ENCODE measurements around the gene ZNF768.

The ZNF768 gene

GRCh38 chr16:30515275-30515674 lies 11.1 kb downstream of the ZNF768 start:
- no peak overlapping the region for H3K27ac ChIP-seq
- no peak overlapping the region for H3K9ac ChIP-seq
- no peaks in the 10 kb centered on the region for H4K20me1 ChIP-seq
- H3K36me3 ChIP-seq: no peaks in the 10 kb centered on the region
- no peak overlapping the region for H3K4me2 ChIP-seq
- TF ChIP-seq Cebpa-rat (IDR thresholded peaks at IDR 0.05): no peak
- no peak overlapping the region for H3K4me3 ChIP-seq
- no peaks in the 10 kb centered on the region for H3K9me3 ChIP-seq
- H3K27me3 ChIP-seq: no peaks in the 10 kb centered on the region
- peaks cover 14% of the 10 kb centered on the region for H3K4me1 ChIP-seq

GRCh38 chr16:30511509-30511908 lies 14.9 kb downstream of the ZNF768 start:
- TF ChIP-seq Cebpa-rat (IDR thresholded peaks at IDR 0.05): no peak
- no peaks in the 10 kb centered on the region for H3K36me3 ChIP-seq
- H3K4me3 ChIP-seq: no peak overlapping the region
- no peaks in the 10 kb centered on the region for H3K27me3 ChIP-seq
- H3K9ac ChIP-seq: no peak overlapping the region
- H3K4me1 ChIP-seq: peaks cover 17% of the 10 kb centered on the region
- H3K27ac ChIP-seq: no peak overlapping the region
- H3K4me2 ChIP-seq: no peak overlapping the region
- H4K20me1 ChIP-seq: no peaks in the 10 kb centered on the region
- H3K9me3 ChIP-seq: no peaks in the 10 kb centered on the region

GRCh38 chr16:30510376-30510938 lies 15.9 kb downstream of the ZNF768 start:
- TF ChIP-seq Cebpa-rat (IDR thresholded peaks at IDR 0.05): no peak
- no peaks in the 10 kb centered on the region for H3K27me3 ChIP-seq
- H4K20me1 ChIP-seq: no peaks in the 10 kb centered on the region
- no peaks in the 10 kb centered on the region for H3K9me3 ChIP-seq
- no peak overlapping the region for H3K4me2 ChIP-seq
- H3K4me3 ChIP-seq: no peak overlapping the region
- H3K36me3 ChIP-seq: no peaks in the 10 kb centered on the region
- no peak overlapping the region for H3K9ac ChIP-seq
- no peak overlapping the region for H3K27ac ChIP-seq
- H3K4me1 ChIP-seq: peaks cover 13% of the 10 kb centered on the region

- TF ChIP-seq Cebpa-rat (IDR thresholded peaks at IDR 0.05): no peak
- Histone ChIP-seq H3K4me2 (no peak overlapping the region), H3K36me3 (no peaks in the 10 kb centered on the region), H3K4me1 (peaks cover 13% of the 10 kb centered on the region), H3K9me3 (no peaks in the 10 kb centered on the region), H3K27me3 (no peaks in the 10 kb centered on the region), H3K9ac (no peak overlapping the region), H4K20me1 (no peaks in the 10 kb centered on the region), H3K27ac (no peak overlapping the region), H3K4me3 (no peak overlapping the region)
These were observed 17.1 kb downstream of the ZNF768 start for GRCh38 chr16:30509081-30509765.

- no peak for TF ChIP-seq Cebpa-rat (IDR thresholded peaks at IDR 0.05)
- no peaks in the 10 kb centered on the region for H3K27me3 ChIP-seq
- H3K4me2 ChIP-seq: no peak overlapping the region
- no peak overlapping the region for H3K9ac ChIP-seq
- H3K27ac ChIP-seq: no peak overlapping the region
- H3K36me3 ChIP-seq: no peaks in the 10 kb centered on the region
- peaks cover 4% of the 10 kb centered on the region for H3K4me1 ChIP-seq
- H4K20me1 ChIP-seq: no peaks in the 10 kb centered on the region
- no peaks in the 10 kb centered on the region for H3K9me3 ChIP-seq
- no peak overlapping the region for H3K4me3 ChIP-seq
These were observed 22.7 kb downstream of the ZNF768 start for GRCh38 chr16:30503403-30504296.

GRCh38 chr16:30499284-30499683 lies 27.1 kb downstream of the ZNF768 start:
- H3K9ac ChIP-seq: no peak overlapping the region
- H3K4me2 ChIP-seq: no peak overlapping the region
- H3K27ac ChIP-seq: no peak overlapping the region
- H3K27me3 ChIP-seq: no peaks in the 10 kb centered on the region
- H4K20me1 ChIP-seq: no peaks in the 10 kb centered on the region
- H3K9me3 ChIP-seq: no peaks in the 10 kb centered on the region
- no peaks in the 10 kb centered on the region for H3K36me3 ChIP-seq
- H3K4me3 ChIP-seq: no peak overlapping the region
- peaks cover 8% of the 10 kb centered on the region for H3K4me1 ChIP-seq
- no peak for TF ChIP-seq Cebpa-rat (IDR thresholded peaks at IDR 0.05)

- H4K20me1 ChIP-seq: no peaks in the 10 kb centered on the region
- TF ChIP-seq Cebpa-rat (IDR thresholded peaks at IDR 0.05): no peak
- H3K4me2 ChIP-seq: no peak overlapping the region
- no peaks in the 10 kb centered on the region for H3K27me3 ChIP-seq
- H3K4me1 ChIP-seq: peaks cover 15% of the 10 kb centered on the region
- H3K36me3 ChIP-seq: no peaks in the 10 kb centered on the region
- no peaks in the 10 kb centered on the region for H3K9me3 ChIP-seq
- H3K4me3 ChIP-seq: no peak overlapping the region
- H3K9ac ChIP-seq: no peak overlapping the region
- H3K27ac ChIP-seq: no peak overlapping the region
These were observed 31.7 kb downstream of the ZNF768 start for GRCh38 chr16:30494709-30495108.

GRCh38 chr16:30493941-30494488 lies 32.4 kb downstream of the ZNF768 start:
- no peaks in the 10 kb centered on the region for H3K9me3 ChIP-seq
- no peak for TF ChIP-seq Cebpa-rat (IDR thresholded peaks at IDR 0.05)
- no peaks in the 10 kb centered on the region for H3K36me3 ChIP-seq
- H3K4me2 ChIP-seq: no peak overlapping the region
- no peaks in the 10 kb centered on the region for H3K27me3 ChIP-seq
- H3K4me3 ChIP-seq: no peak overlapping the region
- no peak overlapping the region for H3K9ac ChIP-seq
- H3K4me1 ChIP-seq: peaks cover 15% of the 10 kb centered on the region
- no peak overlapping the region for H3K27ac ChIP-seq
- H4K20me1 ChIP-seq: no peaks in the 10 kb centered on the region

GRCh38 chr16:30491744-30492308 lies 34.5 kb downstream of the ZNF768 start:
- H3K4me3 ChIP-seq: no peak overlapping the region
- H4K20me1 ChIP-seq: no peaks in the 10 kb centered on the region
- no peak overlapping the region for H3K9ac ChIP-seq
- no peak for TF ChIP-seq Cebpa-rat (IDR thresholded peaks at IDR 0.05)
- no peaks in the 10 kb centered on the region for H3K27me3 ChIP-seq
- peaks cover 15% of the 10 kb centered on the region for H3K4me1 ChIP-seq
- no peak overlapping the region for H3K27ac ChIP-seq
- no peaks in the 10 kb centered on the region for H3K9me3 ChIP-seq
- H3K36me3 ChIP-seq: no peaks in the 10 kb centered on the region
- no peak overlapping the region for H3K4me2 ChIP-seq
